Prostate gland (tissue), 2 donors: ENCODE data around the gene RPA4. TPM values are rescaled to one million over a fixed set of nuclear protein-coding genes. Genes with fewer than 3 reads are reported as not detected.

ENCODE experiments used
- DNase-seq: peaks from one replicate; pipeline ENCODE4 v3.0.0-alpha.2; 2019; ENCODE audit warnings: low spot score
- H3K27ac ChIP-seq, 2 donors: fragments of 200-600 bp; sonication (generic); 2 replicates each; pipeline ENCODE4 v1.5.1; 2017 to 2019
- H3K27me3 ChIP-seq: fragments of 200-600 bp; sonication (generic); replicated peaks from 2 replicates; pipeline ENCODE4 v1.5.1; 2019; ENCODE audit not compliant: insufficient read depth
- H3K36me3 ChIP-seq, 2 donors: fragments of 200-600 bp; sonication (generic); 1 replicate in 1 of 2; 2 replicates in 1 of 2; pipeline versions ENCODE4 v1.5.1 to v1.8.1; 2017 to 2019
- H3K4me1 ChIP-seq: fragments of 200-600 bp; sonication (generic); replicated peaks from 2 replicates; pipeline ENCODE4 v1.5.1; 2019
- H3K4me3 ChIP-seq, 2 donors: fragments of 200-600 bp; sonication (generic); 2 replicates each; pipeline ENCODE4 v1.5.1; 2017 to 2019
- H3K9me3 ChIP-seq: fragments of 200-600 bp; sonication (generic); 2 replicates; pipeline ENCODE4 v1.5.1; 2017
- POLR2A ChIP-seq: fragments of 450-650 bp; IDR thresholded peaks from one replicate; pipeline ENCODE4 v1.6.1; 2016; ENCODE audit warnings: antibody characterized with exemption, mild to moderate bottlenecking
- POLR2AphosphoS5 ChIP-seq: sonication (generic); formaldehyde crosslinking; IDR thresholded peaks from one replicate; pipeline ENCODE4 v1.6.1; 2017; ENCODE audit warnings: antibody characterized with exemption
- WGBS: methylation state at CpG from one replicate; pipeline ENCODE4 v1.1.5; 2018; 5-methylcytosine and 5-hydroxymethylcytosine counted together
- intact Hi-C: fragments of 100-400 bp; cut with DNase I; formaldehyde crosslinking; loops from one replicate; pipeline ENCODE4 v1.14.2; 2022
- total RNA-seq, 2 donors: library from RNA; depleted of rRNA; stranded (reverse); fragments of >200 nt; gene quantifications; one replicate each; pipeline ENCODE4 v1.1.0, GENCODE V29; 2016
- TF ChIP-seq, protein P1 (sequence below), 4 experiments: fragments of 200-600 bp in 2 of 4; fragments of 450-650 bp in 2 of 4; sonication (generic) in 2 of 4; IDR thresholded peaks; 1 replicate in 3 of 4; 2 replicates in 1 of 4; pipeline ENCODE4 v1.5.1; 2016 to 2019; ENCODE audit warnings: antibody characterized with exemption in 4 of 4, mild to moderate bottlenecking in 2 of 4, moderate library complexity in 2 of 4

RPA4 gene
- total RNA-seq, 2 donors from 2014 or later: 0.82 to 1.8 TPM

DNA sequence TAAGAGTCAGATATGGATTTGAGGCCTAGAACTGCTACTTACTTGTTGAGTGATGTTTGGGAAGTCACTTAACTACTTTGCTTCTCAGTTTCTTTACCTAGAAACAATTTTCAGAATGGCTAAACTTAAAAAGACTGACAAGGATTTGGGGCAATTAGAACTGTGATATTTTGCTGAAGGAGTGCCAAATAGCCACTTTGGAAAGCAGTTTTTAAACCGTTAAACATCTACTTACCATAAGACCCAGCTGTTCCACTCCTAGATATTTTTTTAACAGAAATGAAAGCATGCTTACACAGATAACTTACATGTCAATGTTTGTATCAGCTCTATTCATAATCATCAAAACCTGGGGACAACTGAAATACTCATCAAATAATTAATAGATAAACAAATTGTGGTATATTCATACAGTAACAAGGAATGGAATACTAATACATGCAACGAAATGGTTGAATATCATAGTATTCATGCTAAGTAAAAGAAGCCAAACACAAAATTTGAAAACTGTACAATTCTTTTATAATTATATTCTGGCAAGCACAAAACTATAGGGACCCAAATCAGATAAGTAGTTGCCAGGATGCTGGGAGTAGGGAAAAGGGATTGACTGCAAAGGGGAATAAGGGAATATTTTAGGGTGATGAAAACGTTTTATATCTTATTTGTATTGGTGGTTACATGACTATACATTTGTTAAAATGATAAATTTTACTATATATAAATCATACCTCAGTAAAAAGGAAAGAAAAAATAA, 24.0 kb downstream of the RPA4 start:
- 20% methylated on average over 3 of the region's 3 CpGs for WGBS
- Histone ChIP-seq H3K27ac (no peak overlapping the region), H3K27me3 (no peaks in the 10 kb centered on the region), H3K4me1 (no peaks in the 10 kb centered on the region), H3K36me3 (no peaks in the 10 kb centered on the region), H3K4me3 (no peak overlapping the region), H3K9me3 (no peaks in the 10 kb centered on the region)
- intact Hi-C loops: no loop called here
- TF ChIP-seq, protein P1, sequence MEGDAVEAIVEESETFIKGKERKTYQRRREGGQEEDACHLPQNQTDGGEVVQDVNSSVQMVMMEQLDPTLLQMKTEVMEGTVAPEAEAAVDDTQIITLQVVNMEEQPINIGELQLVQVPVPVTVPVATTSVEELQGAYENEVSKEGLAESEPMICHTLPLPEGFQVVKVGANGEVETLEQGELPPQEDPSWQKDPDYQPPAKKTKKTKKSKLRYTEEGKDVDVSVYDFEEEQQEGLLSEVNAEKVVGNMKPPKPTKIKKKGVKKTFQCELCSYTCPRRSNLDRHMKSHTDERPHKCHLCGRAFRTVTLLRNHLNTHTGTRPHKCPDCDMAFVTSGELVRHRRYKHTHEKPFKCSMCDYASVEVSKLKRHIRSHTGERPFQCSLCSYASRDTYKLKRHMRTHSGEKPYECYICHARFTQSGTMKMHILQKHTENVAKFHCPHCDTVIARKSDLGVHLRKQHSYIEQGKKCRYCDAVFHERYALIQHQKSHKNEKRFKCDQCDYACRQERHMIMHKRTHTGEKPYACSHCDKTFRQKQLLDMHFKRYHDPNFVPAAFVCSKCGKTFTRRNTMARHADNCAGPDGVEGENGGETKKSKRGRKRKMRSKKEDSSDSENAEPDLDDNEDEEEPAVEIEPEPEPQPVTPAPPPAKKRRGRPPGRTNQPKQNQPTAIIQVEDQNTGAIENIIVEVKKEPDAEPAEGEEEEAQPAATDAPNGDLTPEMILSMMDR (IDR thresholded peaks at IDR 0.05): no peak
- TF ChIP-seq POLR2A: no peak
- DNase-seq: no peak

DNA sequence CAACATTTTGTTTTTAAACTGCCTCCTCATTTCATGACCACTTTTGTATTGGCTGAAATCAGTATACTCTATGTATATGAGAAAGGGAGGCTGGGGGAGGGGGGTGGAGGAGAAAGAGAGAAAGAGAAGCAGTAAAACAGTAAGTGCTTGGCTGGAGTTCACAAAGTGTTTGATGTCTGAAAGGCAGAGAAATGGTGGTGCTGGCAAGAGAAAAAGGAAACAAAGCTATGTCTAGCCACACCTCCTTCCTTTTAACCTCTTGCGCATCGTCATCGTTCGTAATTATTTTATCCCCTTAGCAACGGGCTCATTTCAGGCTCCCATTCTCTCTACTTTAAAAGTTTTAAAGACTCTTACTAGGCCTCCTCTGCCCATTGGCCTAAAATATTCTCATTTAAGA, 25.6 kb downstream of the RPA4 start:
- no peaks in the 10 kb centered on the region for H3K27me3 ChIP-seq
- TF ChIP-seq POLR2AphosphoS5: no peak
- TF ChIP-seq POLR2A: no peak
- TF ChIP-seq, protein P1 (IDR thresholded peaks at IDR 0.05): no peak
- H3K36me3 ChIP-seq: no peaks in the 10 kb centered on the region
- no peaks in the 10 kb centered on the region for H3K4me1 ChIP-seq
- intact Hi-C loops: no loop called here
- no peaks in the 10 kb centered on the region for H3K9me3 ChIP-seq
- no peak for DNase-seq
- 4% methylated on average over 5 of the region's 5 CpGs for WGBS
- no peak overlapping the region for H3K4me3 ChIP-seq
- no peak overlapping the region for H3K27ac ChIP-seq

DNA sequence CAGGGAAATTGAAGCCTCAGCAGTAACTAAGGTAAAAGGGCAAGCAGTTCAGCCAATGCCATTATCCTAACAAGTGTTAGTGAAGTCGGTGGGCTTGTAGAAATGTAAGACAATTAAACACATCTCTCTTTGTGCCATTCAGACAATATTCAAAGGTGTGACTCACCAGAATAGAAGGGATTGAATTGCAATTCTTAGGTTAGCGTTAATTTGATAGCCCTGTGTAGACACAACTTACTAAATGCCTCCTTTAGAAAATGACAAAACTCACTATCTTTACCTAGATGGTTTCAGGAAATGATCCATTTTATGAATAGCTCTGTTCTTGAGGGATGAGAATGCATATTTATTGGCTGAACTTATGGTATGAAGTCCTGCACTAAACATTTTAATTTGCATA, 35.2 kb downstream of the RPA4 start:
- H3K27me3 ChIP-seq: no peaks in the 10 kb centered on the region
- H3K36me3 ChIP-seq: no peaks in the 10 kb centered on the region
- TF ChIP-seq POLR2A: no peak
- TF ChIP-seq POLR2AphosphoS5: no peak
- TF ChIP-seq, protein P1 (IDR thresholded peaks at IDR 0.05): no peak
- DNase-seq: no peak
- H3K4me3 ChIP-seq: no peak overlapping the region
- no peaks in the 10 kb centered on the region for H3K9me3 ChIP-seq
- H3K4me1 ChIP-seq: no peaks in the 10 kb centered on the region
- intact Hi-C loops: no loop called here
- H3K27ac ChIP-seq: no peak overlapping the region
- 91% methylated on average over 2 of the region's 2 CpGs for WGBS

DNA sequence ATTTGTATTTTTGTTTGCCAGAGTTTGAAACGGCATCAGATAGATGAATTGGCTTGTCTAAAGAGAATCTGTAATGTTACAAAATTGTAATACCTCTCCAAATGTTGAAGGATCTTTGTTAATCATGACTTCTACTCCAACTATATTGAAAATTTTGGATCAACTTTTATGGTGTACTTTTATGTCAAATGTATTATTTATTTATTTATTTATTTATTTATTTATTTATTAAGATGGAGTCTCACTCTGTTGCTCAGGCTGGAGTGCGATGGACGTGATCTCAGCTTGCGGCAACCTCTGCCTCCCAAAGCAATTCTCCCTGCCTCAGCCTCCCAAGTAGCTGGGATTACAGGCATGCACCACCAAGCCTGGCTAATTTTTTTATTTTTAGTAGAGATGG, 36.0 kb downstream of the RPA4 start:
- Histone ChIP-seq H3K27ac (no peak overlapping the region), H3K36me3 (no peaks in the 10 kb centered on the region), H3K4me3 (no peak overlapping the region), H3K4me1 (no peaks in the 10 kb centered on the region), H3K27me3 (no peaks in the 10 kb centered on the region), H3K9me3 (no peaks in the 10 kb centered on the region)
- no peak for DNase-seq
- WGBS: 95% methylated on average over 4 of the region's 4 CpGs
- TF ChIP-seq, protein P1 (IDR thresholded peaks at IDR 0.05): no peak
- TF ChIP-seq POLR2AphosphoS5: no peak
- no peak for TF ChIP-seq POLR2A
- intact Hi-C loops: no loop called here

DNA sequence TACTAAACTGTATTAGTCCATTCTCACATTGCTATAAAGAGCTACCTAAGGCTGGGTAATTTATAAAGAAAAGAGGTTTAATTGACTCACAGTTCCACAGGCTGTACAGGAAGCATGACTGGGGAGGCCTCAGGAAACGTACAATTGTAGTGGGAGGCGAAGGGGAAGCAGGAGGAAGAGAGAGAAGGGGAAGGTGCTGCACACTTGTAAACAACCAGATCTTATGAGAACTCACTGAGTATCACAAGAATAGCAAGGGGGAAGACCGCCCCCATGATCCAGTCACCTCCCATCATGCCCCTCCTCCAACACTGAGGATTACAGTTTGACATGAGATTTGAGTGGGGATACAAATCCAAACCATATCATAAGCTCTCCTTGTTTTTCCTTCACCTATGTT, 40.9 kb downstream of the RPA4 start:
- Histone ChIP-seq H3K27ac (no peak overlapping the region), H3K4me1 (no peaks in the 10 kb centered on the region), H3K4me3 (no peak overlapping the region), H3K27me3 (no peaks in the 10 kb centered on the region), H3K36me3 (no peaks in the 10 kb centered on the region), H3K9me3 (no peaks in the 10 kb centered on the region)
- intact Hi-C loops: no loop called here
- no peak for TF ChIP-seq POLR2A
- DNase-seq: no peak
- 90% methylated on average over 3 of the region's 3 CpGs for WGBS
